GM19324 (cell line): Measurements from ENCODE around the gene C22orf42.
"Not testable (repeated sequence)": the region's sequence is repeated elsewhere in the genome, so short reads cannot be mapped to it uniquely, and the experiment has no call there.

Source experiments
- ATAC-seq: cut with Tn5 transposase; IDR thresholded peaks from one replicate; pipeline ENCODE4 v1.9.1; 2021; ENCODE audit warnings: mild to moderate bottlenecking, moderate library complexity; ENCODE audit not compliant: unreplicated experiment, low FRiP score

Gene C22orf42, protein sequence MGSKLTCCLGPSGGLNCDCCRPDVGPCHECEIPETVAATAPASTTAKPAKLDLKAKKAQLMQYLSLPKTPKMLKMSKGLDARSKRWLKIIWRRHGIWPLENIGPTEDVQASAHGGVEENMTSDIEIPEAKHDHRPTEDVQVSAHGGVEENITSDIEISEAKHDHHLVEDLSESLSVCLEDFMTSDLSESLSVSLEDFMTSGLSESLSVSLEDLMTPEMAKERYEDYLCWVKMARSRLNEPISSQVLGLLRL

GRCh38 chr22:32158712-32159533 lies at the start of gene C22orf42:
Gene C22orf42 (minus strand): TSS chr22:32159303. CDS start chr22:32159215, 88 bp downstream.
- no peak for ATAC-seq

DNA sequence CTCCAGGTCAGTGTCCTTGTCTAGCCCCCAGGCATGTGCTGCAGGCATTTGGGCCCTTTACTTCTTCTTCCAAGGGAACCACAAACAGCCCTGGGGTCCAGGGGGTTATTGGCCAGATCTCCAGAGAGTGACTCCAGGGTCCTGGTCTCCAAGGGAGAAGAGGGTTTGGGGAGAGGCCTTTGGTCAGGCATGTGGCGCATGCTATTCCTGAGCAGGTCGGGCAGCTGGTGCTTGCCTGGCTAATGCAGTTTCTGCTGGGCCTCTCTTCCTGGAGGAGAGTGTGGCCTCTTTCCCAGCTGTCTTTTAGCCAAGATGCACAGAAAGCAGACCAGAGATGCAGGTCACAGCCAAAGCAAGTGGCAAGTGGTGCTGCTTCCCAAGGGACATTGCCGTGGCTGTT lies 49.6 kb upstream of the C22orf42 start:
- ATAC-seq: no peak

- no peak for ATAC-seq
These were observed 48.9 kb upstream of the C22orf42 start for GRCh38 chr22:32207971-32208480.

DNA sequence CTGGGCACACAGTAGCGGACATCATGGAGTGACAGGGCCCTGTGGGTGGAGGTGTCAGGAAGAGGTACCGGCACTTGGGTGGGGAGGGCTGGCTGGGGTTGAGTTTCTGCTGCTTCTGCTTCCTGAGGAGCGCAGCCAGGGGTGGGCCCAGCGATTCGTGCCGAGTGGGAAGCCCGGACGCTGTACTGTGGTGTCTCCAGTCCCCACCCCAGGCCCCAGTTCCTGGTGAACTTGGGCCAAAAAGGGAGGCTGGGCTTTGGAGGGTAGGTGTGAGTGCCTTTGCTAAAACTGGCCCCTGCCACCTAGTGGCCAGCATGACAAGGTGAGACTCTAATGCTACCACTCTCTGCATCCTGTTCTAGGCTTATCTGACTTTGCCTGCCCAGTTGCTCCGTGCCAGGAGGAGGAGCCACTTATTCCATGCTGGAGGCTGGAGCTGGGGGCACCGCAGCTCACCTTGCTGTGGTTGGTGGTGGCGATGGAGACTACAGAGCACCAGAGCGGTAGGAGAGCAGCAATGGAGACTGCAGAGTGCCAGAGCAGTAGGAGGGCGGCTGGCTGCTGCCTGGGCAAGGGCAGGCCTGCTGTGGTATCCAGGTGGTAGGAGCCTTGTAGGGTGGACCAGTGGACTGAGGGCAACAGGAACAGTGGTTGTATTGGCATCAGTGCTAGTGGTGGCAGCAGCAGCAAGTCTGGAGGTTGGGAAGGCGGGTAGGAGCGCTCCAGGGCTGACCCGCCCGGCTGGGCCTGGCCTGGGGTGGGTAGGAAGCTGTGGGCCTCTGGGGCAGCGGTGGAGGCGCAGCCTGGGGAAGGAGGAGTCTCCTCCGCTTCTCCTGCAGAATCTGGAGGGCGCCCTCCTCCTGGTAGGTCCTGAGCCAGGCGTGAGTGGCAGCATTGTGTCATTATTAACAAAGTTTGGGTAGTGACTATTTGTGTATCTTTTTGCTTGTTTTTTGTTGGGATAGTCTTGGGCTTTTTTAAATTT lies 48.0 kb upstream of the C22orf42 start:
- no peak for ATAC-seq

- no peak for ATAC-seq
These were observed 47.1 kb upstream of the C22orf42 start for GRCh38 chr22:32205974-32206773.

- no peak for ATAC-seq
These were observed 46.0 kb upstream of the C22orf42 start, which contains the start of gene RFPL2 for GRCh38 chr22:32204856-32205722. Gene RFPL2 (minus strand): TSS chr22:32205073. CDS start chr22:32202451, 2,622 bp downstream.

- no peak for ATAC-seq
These were observed 45.1 kb upstream of the C22orf42 start for GRCh38 chr22:32204040-32204855.

- no peak for ATAC-seq
These were observed 44.3 kb upstream of the C22orf42 start for GRCh38 chr22:32203181-32204039.

GRCh38 chr22:32202539-32203180 lies 43.6 kb upstream of the C22orf42 start:
- ATAC-seq: no peak

DNA sequence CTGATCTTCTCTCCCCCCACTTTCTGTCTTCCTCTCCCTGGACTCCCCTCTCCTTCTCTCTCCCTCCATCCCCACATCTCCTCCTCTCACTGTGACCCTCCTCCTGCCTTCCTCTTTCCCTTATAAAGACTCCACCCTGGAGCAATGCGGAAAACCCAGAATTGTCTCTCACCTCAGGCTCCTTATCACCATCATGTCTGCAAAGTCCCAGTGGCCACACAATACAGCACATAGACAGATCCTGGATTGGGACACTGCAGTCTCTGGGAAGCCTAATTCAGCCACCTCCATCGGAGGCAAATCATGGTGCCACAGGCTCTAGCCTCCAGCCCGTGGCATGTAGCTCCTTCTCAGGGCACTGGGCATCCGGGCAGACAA lies 43.0 kb upstream of the C22orf42 start:
- no peak for ATAC-seq

GRCh38 chr22:32200752-32201151 lies 41.6 kb upstream of the C22orf42 start:
- ATAC-seq: no peak

- no peak for ATAC-seq
These were observed 40.9 kb upstream of the C22orf42 start for GRCh38 chr22:32199961-32200360.

- no peak for ATAC-seq
These were observed 40.2 kb upstream of the C22orf42 start for GRCh38 chr22:32199341-32199740.

DNA sequence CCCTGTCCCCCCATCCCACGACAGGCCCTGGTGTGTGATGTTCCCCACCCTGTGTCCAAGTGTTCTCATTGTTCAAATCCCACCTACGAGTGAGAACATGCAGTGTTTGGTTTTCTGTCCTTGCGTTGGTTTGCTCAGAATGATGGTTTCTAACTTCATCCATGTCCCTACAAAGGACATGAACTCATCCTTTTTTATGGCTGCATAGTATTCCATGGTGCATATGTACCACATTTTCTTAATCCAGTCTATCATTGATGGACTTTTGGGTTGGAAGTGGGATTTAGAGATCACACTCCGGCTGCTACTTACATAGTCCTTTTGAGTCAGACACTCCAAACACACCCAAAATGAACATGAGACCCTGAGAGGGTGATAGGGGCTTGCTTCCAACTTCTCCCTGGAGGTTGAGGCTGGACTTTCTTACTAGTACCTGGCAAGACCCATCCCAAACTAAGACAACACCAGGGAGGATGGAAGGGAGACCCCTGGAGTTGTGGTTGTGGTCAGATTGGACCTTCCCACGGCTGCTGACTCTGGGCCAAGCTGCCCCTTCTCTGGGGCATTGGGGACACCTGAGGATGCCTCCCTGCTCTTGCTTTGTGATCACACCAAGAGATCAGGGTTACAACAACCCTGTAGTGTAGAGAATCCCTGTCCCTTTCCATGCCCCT lies 38.6 kb upstream of the C22orf42 start:
- not testable (repeated sequence) for ATAC-seq

GRCh38 chr22:32195900-32196299 lies 36.8 kb upstream of the C22orf42 start:
- ATAC-seq: not testable (repeated sequence)

DNA sequence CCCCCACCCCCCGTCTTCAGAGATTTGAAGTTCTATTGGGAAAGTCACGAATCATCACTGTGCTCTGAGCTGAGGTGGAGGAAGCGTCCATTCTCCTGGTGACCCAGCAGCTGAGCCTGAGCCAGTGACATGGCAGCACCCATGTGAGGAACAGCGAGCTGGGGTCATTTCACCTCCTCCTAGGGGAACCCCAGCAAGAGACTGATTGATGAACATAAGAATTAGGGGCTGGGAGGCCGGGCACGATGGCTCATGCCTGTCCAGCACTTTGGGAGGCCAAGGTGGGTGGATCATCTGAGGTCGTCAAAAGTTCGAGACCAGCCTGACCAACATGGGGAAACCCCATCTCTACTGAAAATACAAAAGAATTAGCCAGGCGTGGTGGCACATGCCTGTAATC lies 34.2 kb upstream of the C22orf42 start:
- not testable (repeated sequence) for ATAC-seq
